Effector memory CD8-positive, alpha-beta T cell (primary cell): Measurements from ENCODE around the gene RNASE4.
"Not testable (repeated sequence)": the region's sequence is repeated elsewhere in the genome, so short reads cannot be mapped to it uniquely, and the experiment has no call there.

Source experiments
- ATAC-seq: fragments of 150-1000 bp; cut with Tn5 transposase; replicated peaks from 2 replicates; pipeline ENCODE4 v1.10.0; 2021; ENCODE audit warnings: mild to moderate bottlenecking, moderate library complexity
- DNase-seq, 3 experiments: peaks; one replicate each; pipeline ENCODE4 v3.0.0; 2021
- H3K27ac Mint-ChIP-seq, 2 donors: one replicate each; pipeline ENCODE4 v1.8.0; 2022; ENCODE audit warnings: mild to moderate bottlenecking in 2 of 2, mixed read lengths in 2 of 2, moderate library complexity in 2 of 2
- H3K27me3 Mint-ChIP-seq, 2 donors: one replicate each; pipeline ENCODE4 v1.8.0; 2022; ENCODE audit warnings: mixed read lengths in 2 of 2
- H3K36me3 Mint-ChIP-seq: one replicate; pipeline ENCODE4 v1.8.0; 2022; ENCODE audit warnings: mild to moderate bottlenecking, moderate library complexity, mixed read lengths; ENCODE audit not compliant: insufficient read depth
- H3K4me1 Mint-ChIP-seq, 2 donors: one replicate each; pipeline ENCODE4 v1.8.0; 2022; ENCODE audit warnings: low read depth in 2 of 2, mixed read lengths in 2 of 2
- H3K4me3 Mint-ChIP-seq, 2 donors: one replicate each; pipeline ENCODE4 v1.8.0; 2022; ENCODE audit warnings: mild to moderate bottlenecking in 2 of 2, mixed read lengths in 2 of 2, moderate library complexity in 2 of 2
- H3K9me3 Mint-ChIP-seq, 2 donors: one replicate each; pipeline ENCODE4 v1.8.0; 2022; ENCODE audit warnings: mixed read lengths in 2 of 2

RNASE4 gene

GRCh38 chr14:20698018-20698329 is 13.6 kb downstream of the RNASE4 start:
- H3K27ac Mint-ChIP-seq = no peak overlapping the region
- no peak overlapping the region for H3K4me3 Mint-ChIP-seq
- DNase-seq (no peak), ATAC-seq (no peak)
- no peaks in the 10 kb centered on the region for H3K27me3 Mint-ChIP-seq
- H3K4me1 Mint-ChIP-seq = peaks cover 0 to 3% of the 10 kb centered on the region in 2 donors
- H3K36me3 Mint-ChIP-seq = no peaks in the 10 kb centered on the region
- no peaks in the 10 kb centered on the region for H3K9me3 Mint-ChIP-seq

- H3K9me3 Mint-ChIP-seq = no peaks in the 10 kb centered on the region
- DNase-seq (no peak), ATAC-seq (no peak)
- H3K4me1 Mint-ChIP-seq = peaks cover 0 to 3% of the 10 kb centered on the region in 2 donors
- H3K36me3 Mint-ChIP-seq = no peaks in the 10 kb centered on the region
- H3K4me3 Mint-ChIP-seq = no peak overlapping the region
- no peaks in the 10 kb centered on the region for H3K27me3 Mint-ChIP-seq
- H3K27ac Mint-ChIP-seq = no peak overlapping the region
Observed at GRCh38 chr14:20698934-20699333, 14.6 kb downstream of the RNASE4 start.

GRCh38 chr14:20699931-20700330 is 15.6 kb downstream of the RNASE4 start:
- H3K36me3 Mint-ChIP-seq = no peaks in the 10 kb centered on the region
- no peak for ATAC-seq
- H3K27me3 Mint-ChIP-seq = no peaks in the 10 kb centered on the region
- H3K27ac Mint-ChIP-seq = no peak overlapping the region
- no peak for DNase-seq
- H3K4me1 Mint-ChIP-seq = peaks cover 0 to 3% of the 10 kb centered on the region in 2 donors
- H3K9me3 Mint-ChIP-seq = no peaks in the 10 kb centered on the region
- H3K4me3 Mint-ChIP-seq = no peak overlapping the region

- not testable (repeated sequence) for H3K4me3 Mint-ChIP-seq, H3K27ac Mint-ChIP-seq, H3K4me1 Mint-ChIP-seq, H3K36me3 Mint-ChIP-seq, DNase-seq, H3K27me3 Mint-ChIP-seq, H3K9me3 Mint-ChIP-seq, ATAC-seq
Observed at GRCh38 chr14:20700965-20701364, 16.6 kb downstream of the RNASE4 start.

GRCh38 chr14:20706657-20707355 is 22.4 kb downstream of the RNASE4 start:
- H3K27ac Mint-ChIP-seq = no peak overlapping the region
- no peaks in the 10 kb centered on the region for H3K4me1 Mint-ChIP-seq
- ATAC-seq (no peak), DNase-seq (no peak)
- no peaks in the 10 kb centered on the region for H3K9me3 Mint-ChIP-seq
- H3K27me3 Mint-ChIP-seq = no peaks in the 10 kb centered on the region
- H3K36me3 Mint-ChIP-seq = no peaks in the 10 kb centered on the region
- no peak overlapping the region for H3K4me3 Mint-ChIP-seq

- H3K4me1 Mint-ChIP-seq = no peaks in the 10 kb centered on the region
- no peak for ATAC-seq
Observed at GRCh38 chr14:20707622-20708021, 23.3 kb downstream of the RNASE4 start.

GRCh38 chr14:20711261-20711660 is 26.9 kb downstream of the RNASE4 start:
- H3K4me1 Mint-ChIP-seq = peaks cover 0 to 3% of the 10 kb centered on the region in 2 donors
- peaks cover 0 to 33% of the 10 kb centered on the region in 2 donors for H3K27me3 Mint-ChIP-seq
- ATAC-seq (no peak), DNase-seq (no peak)
- no peak overlapping the region for H3K27ac Mint-ChIP-seq
- H3K36me3 Mint-ChIP-seq = no peaks in the 10 kb centered on the region
- H3K4me3 Mint-ChIP-seq = no peak overlapping the region
- H3K9me3 Mint-ChIP-seq = no peaks in the 10 kb centered on the region

More at GRCh38 chr14:20707622-20708021, 23.3 kb downstream of the RNASE4 start:
- no peaks in the 10 kb centered on the region for H3K9me3 Mint-ChIP-seq
- DNase-seq = no peak
- H3K36me3 Mint-ChIP-seq = no peaks in the 10 kb centered on the region
- H3K4me3 Mint-ChIP-seq = no peak overlapping the region
- H3K27ac Mint-ChIP-seq = no peak overlapping the region
- H3K27me3 Mint-ChIP-seq = no peaks in the 10 kb centered on the region

GRCh38 chr14:20711685-20712084 is 27.3 kb downstream of the RNASE4 start:
- ATAC-seq (no peak), DNase-seq (no peak)
- H3K9me3 Mint-ChIP-seq = no peaks in the 10 kb centered on the region
- no peaks in the 10 kb centered on the region for H3K36me3 Mint-ChIP-seq
- no peak overlapping the region for H3K27ac Mint-ChIP-seq
- peaks cover 3 to 37% of the 10 kb centered on the region in 2 donors for H3K27me3 Mint-ChIP-seq
- H3K4me3 Mint-ChIP-seq = no peak overlapping the region
- H3K4me1 Mint-ChIP-seq = peaks cover 0 to 3% of the 10 kb centered on the region in 2 donors

GRCh38 chr14:20712904-20713303 is 28.5 kb downstream of the RNASE4 start:
- Mint-ChIP-seq H3K4me3 (no peak overlapping the region), H3K27me3 (peaks cover 15 to 49% of the 10 kb centered on the region in 2 donors), H3K4me1 (peaks cover 0 to 3% of the 10 kb centered on the region in 2 donors), H3K36me3 (no peaks in the 10 kb centered on the region), H3K27ac (no peak overlapping the region), H3K9me3 (no peaks in the 10 kb centered on the region)
- ATAC-seq (no peak), DNase-seq (no peak)

- Mint-ChIP-seq H3K4me3 (no peak overlapping the region), H3K4me1 (peaks cover 0 to 3% of the 10 kb centered on the region in 2 donors), H3K27me3 (peaks cover 27 to 61% of the 10 kb centered on the region in 2 donors), H3K36me3 (no peaks in the 10 kb centered on the region), H3K27ac (no peak overlapping the region), H3K9me3 (no peaks in the 10 kb centered on the region)
- ATAC-seq (no peak), DNase-seq (no peak)
Observed at GRCh38 chr14:20714593-20715250, 30.4 kb downstream of the RNASE4 start.

GRCh38 chr14:20719777-20720176 is 35.4 kb downstream of the RNASE4 start:
- ATAC-seq = no peak
- Mint-ChIP-seq H3K4me1 (peaks cover 0 to 1% of the 10 kb centered on the region in 2 donors), H3K36me3 (no peaks in the 10 kb centered on the region), H3K4me3 (no peak overlapping the region), H3K9me3 (no peaks in the 10 kb centered on the region), H3K27me3 (peaks cover 70 to 85% of the 10 kb centered on the region in 2 donors), H3K27ac (no peak overlapping the region)
- DNase-seq = no peak

- no peaks in the 10 kb centered on the region for H3K9me3 Mint-ChIP-seq
- no peak overlapping the region for H3K4me3 Mint-ChIP-seq
- ATAC-seq (no peak), DNase-seq (no peak)
- H3K27ac Mint-ChIP-seq = no peak overlapping the region
- peaks cover 79 to 86% of the 10 kb centered on the region in 2 donors for H3K27me3 Mint-ChIP-seq
- H3K4me1 Mint-ChIP-seq = peaks cover 0 to 1% of the 10 kb centered on the region in 2 donors
- H3K36me3 Mint-ChIP-seq = no peaks in the 10 kb centered on the region
Observed at GRCh38 chr14:20720741-20721140, 36.4 kb downstream of the RNASE4 start.

GRCh38 chr14:20722016-20722415 is 37.7 kb downstream of the RNASE4 start:
- Mint-ChIP-seq H3K9me3 (no peaks in the 10 kb centered on the region), H3K4me3 (no peak overlapping the region), H3K4me1 (peaks cover 0 to 1% of the 10 kb centered on the region in 2 donors), H3K27me3 (peaks cover 85 to 86% of the 10 kb centered on the region in 2 donors), H3K36me3 (no peaks in the 10 kb centered on the region), H3K27ac (no peak overlapping the region)
- ATAC-seq (no peak), DNase-seq (no peak)

- no peak for ATAC-seq
Observed at GRCh38 chr14:20723488-20723887, 39.1 kb downstream of the RNASE4 start.

More at GRCh38 chr14:20723488-20723887, 39.1 kb downstream of the RNASE4 start:
- Mint-ChIP-seq H3K4me1 (peaks cover 0 to 1% of the 10 kb centered on the region in 2 donors), H3K27ac (no peak overlapping the region), H3K9me3 (no peaks in the 10 kb centered on the region), H3K27me3 (peaks cover 78 to 82% of the 10 kb centered on the region in 2 donors), H3K4me3 (no peak overlapping the region), H3K36me3 (no peaks in the 10 kb centered on the region)
- DNase-seq = no peak
